Measurements from ENCODE around the gene ZNF853.
"Not testable (repeated sequence)": the region's sequence is repeated elsewhere in the genome, so short reads cannot be mapped to it uniquely, and the experiment has no call there.

The ZNF853 gene

GRCh38 chr7:6658618-6659345 is 43.4 kb downstream of the ZNF853 start:
- 0 out of 2 replicates have a peak, but pooled peaks cover 4% of the 10 kb centered on the region for H3F3A ChIP-seq (ENCODE audit: insufficient read depth)
- no peak overlapping the region for H3K9ac ChIP-seq (ENCODE audit: low read length)
- H3K79me2 ChIP-seq (ENCODE audit: insufficient read depth, low read length): no peaks in the 10 kb centered on the region
- no peaks in the 10 kb centered on the region for H3K9me3 ChIP-seq (ENCODE audit: insufficient read depth, low read length)
- H3K4me3 ChIP-seq (ENCODE audit: insufficient read depth, low read length, poor library complexity, severe bottlenecking): no peak overlapping the region
- H3K27me3 ChIP-seq (ENCODE audit: low read length): no peaks in the 10 kb centered on the region
- TF ChIP-seq EZH2phosphoT487 (conservative IDR thresholded peaks at IDR 0.05; ENCODE audit: low read length) (no peak), CTCF (IDR thresholded peaks at IDR 0.05; ENCODE audit: insufficient read depth, low read length, poor library complexity, severe bottlenecking) (no peak)
- H4K20me1 ChIP-seq (ENCODE audit: low read depth, low read length): no peaks in the 10 kb centered on the region
- H3K27ac ChIP-seq (ENCODE audit: low read depth, low read length): no peak overlapping the region
- no peak overlapping the region for H2AFZ ChIP-seq (ENCODE audit: low read depth, low read length, severe bottlenecking)
- H3K9me2 ChIP-seq (replicated peaks; ENCODE audit: insufficient read depth, low read length): no peaks in the 10 kb centered on the region
- no peak overlapping the region for H3K4me2 ChIP-seq (ENCODE audit: low read depth, low read length, poor library complexity, severe bottlenecking)
- H3K36me3 ChIP-seq (ENCODE audit: low read length): no peaks in the 10 kb centered on the region

- H3K9ac ChIP-seq (ENCODE audit: low read length); H3K4me3 ChIP-seq (ENCODE audit: insufficient read depth, low read length, poor library complexity, severe bottlenecking); H3K27me3 ChIP-seq (ENCODE audit: low read length); H3F3A ChIP-seq (ENCODE audit: insufficient read depth); H3K27ac ChIP-seq (ENCODE audit: low read depth, low read length); H3K4me2 ChIP-seq (ENCODE audit: low read depth, low read length, poor library complexity, severe bottlenecking); H2AFZ ChIP-seq (ENCODE audit: low read depth, low read length, severe bottlenecking); H3K9me2 ChIP-seq (replicated peaks; ENCODE audit: insufficient read depth, low read length); H4K20me1 ChIP-seq (ENCODE audit: low read depth, low read length); H3K79me2 ChIP-seq (ENCODE audit: insufficient read depth, low read length); H3K36me3 ChIP-seq (ENCODE audit: low read length): not testable (repeated sequence)
- H3K9me3 ChIP-seq (ENCODE audit: insufficient read depth, low read length): peaks cover 33% of the 10 kb centered on the region
Observed at GRCh38 chr7:6670851-6671250, 55.4 kb downstream of the ZNF853 start.
